GM18499 (cell line): Measurements from ENCODE around the gene PIK3R3.
A peak's percentile ranks its signal among the peaks of the same experiment; 100 is the strongest.

Experiments used
- ATAC-seq: cut with Tn5 transposase; IDR thresholded peaks from one replicate; pipeline ENCODE4 v1.9.1; 2021; ENCODE audit warnings: moderate number of reproducible peaks; ENCODE audit not compliant: insufficient read depth, unreplicated experiment

The PIK3R3 gene

GRCh38 chr1:46132529-46133180 lies at the start of gene PIK3R3:
TSS of gene PIK3R3 (minus strand) at chr1:46132629. CDS start at chr1:46131952, 677 bp downstream.
- peak; percentile 71 for ATAC-seq

- no peak for ATAC-seq
These were observed 49.2 kb upstream of the PIK3R3 start for GRCh38 chr1:46181343-46182260.

- ATAC-seq: no peak
These were observed 47.7 kb upstream of the PIK3R3 start for GRCh38 chr1:46180082-46180616.

GRCh38 chr1:46179138-46180081 lies 47.0 kb upstream of the PIK3R3 start:
- no peak for ATAC-seq

GRCh38 chr1:46176211-46176865 lies 43.9 kb upstream of the PIK3R3 start, which contains the start of gene P3R3URF:
TSS of gene P3R3URF (minus strand) at chr1:46176488. CDS start at chr1:46176471, 17 bp downstream.
- ATAC-seq: no peak

- no peak for ATAC-seq
These were observed 42.8 kb upstream of the PIK3R3 start for GRCh38 chr1:46175243-46175642.

GRCh38 chr1:46174448-46175231 lies 42.2 kb upstream of the PIK3R3 start, which contains the start of gene TSPAN1:
TSS of gene TSPAN1 (plus strand) at chr1:46175087. CDS start at chr1:46181108, 6,021 bp downstream.
- no peak for ATAC-seq

GRCh38 chr1:46173361-46173856 lies 41.0 kb upstream of the PIK3R3 start:
- ATAC-seq: no peak

- no peak for ATAC-seq
These were observed 39.9 kb upstream of the PIK3R3 start for GRCh38 chr1:46172321-46172720.

GRCh38 chr1:46171871-46172270 lies 39.4 kb upstream of the PIK3R3 start:
- ATAC-seq: no peak

GRCh38 chr1:46171351-46171750 lies 38.9 kb upstream of the PIK3R3 start:
- ATAC-seq: no peak

GRCh38 chr1:46169811-46170454 lies 37.5 kb upstream of the PIK3R3 start:
- no peak for ATAC-seq

GRCh38 chr1:46168477-46168876 lies 36.0 kb upstream of the PIK3R3 start:
- no peak for ATAC-seq

GRCh38 chr1:46166521-46167462 lies 34.4 kb upstream of the PIK3R3 start:
- ATAC-seq: no peak

GRCh38 chr1:46160212-46160611 lies 27.8 kb upstream of the PIK3R3 start:
- ATAC-seq: no peak

GRCh38 chr1:46159516-46159915 lies 27.1 kb upstream of the PIK3R3 start:
- no peak for ATAC-seq
